Activated T-cell treated with anti-CD3 and anti-CD28 coated beads, Interleukin-2, amount 50 U/mL, for 72 hours (primary cell): Measurements from ENCODE around the gene MICALL2. TPM values are rescaled to one million over a fixed set of nuclear protein-coding genes. Genes with fewer than 3 reads are reported as not detected.

Experiments used
- ATAC-seq, 2 donors: fragments of 150-1000 bp; cut with Tn5 transposase; replicated peaks in 1 of 2; 2 replicates each; pipeline ENCODE4 v1.10.0; 2021; ENCODE audit warnings: moderate library complexity in 2 of 2, mild to moderate bottlenecking in 1 of 2
- DNase-seq, 2 donors: peaks; one replicate each; pipeline ENCODE4 v3.0.0; 2021 to 2022; ENCODE audit warnings: mixed read lengths in 1 of 2
- H3K27ac Mint-ChIP-seq: one replicate; pipeline ENCODE4 v1.8.0; 2022; ENCODE audit warnings: mild to moderate bottlenecking, moderate library complexity, mixed read lengths
- H3K27me3 Mint-ChIP-seq: one replicate; pipeline ENCODE4 v1.8.0; 2022; ENCODE audit warnings: low read depth, mixed read lengths
- H3K36me3 Mint-ChIP-seq, 2 donors: one replicate each; pipeline ENCODE4 v1.8.0; 2022; ENCODE audit warnings: mixed read lengths in 2 of 2, mild to moderate bottlenecking in 1 of 2; ENCODE audit not compliant: insufficient read depth in 2 of 2
- H3K4me1 Mint-ChIP-seq: one replicate; pipeline ENCODE4 v1.8.0; 2022; ENCODE audit warnings: low read depth, mixed read lengths
- H3K4me3 Mint-ChIP-seq, 2 donors: one replicate each; pipeline ENCODE4 v1.8.0; 2022; ENCODE audit warnings: mild to moderate bottlenecking in 2 of 2, mixed read lengths in 2 of 2, moderate library complexity in 2 of 2
- H3K9me3 Mint-ChIP-seq, 2 donors: one replicate each; pipeline ENCODE4 v1.8.0; 2022; ENCODE audit warnings: mixed read lengths in 2 of 2
- total RNA-seq, 2 donors: library from RNA; stranded (reverse); gene quantifications; one replicate each; pipeline ENCODE4 v1.2.3, GENCODE V29; 2022

The MICALL2 gene
- total RNA-seq, 2 donors from 2014 or later, result 3.5 to 3.7 TPM

- Mint-ChIP-seq H3K27me3 (no peaks in the 10 kb centered on the region), H3K27ac (no peak overlapping the region), H3K36me3 (no peaks in the 10 kb centered on the region), H3K9me3 (no peaks in the 10 kb centered on the region), H3K4me1 (no peaks in the 10 kb centered on the region), H3K4me3 (no peak overlapping the region)
- DNase-seq (no peak), ATAC-seq (no peak)
These were observed 21.1 kb downstream of the MICALL2 start for GRCh38 chr7:1438208-1438607.

GRCh38 chr7:1437155-1437880 lies 22.0 kb downstream of the MICALL2 start:
- Mint-ChIP-seq H3K4me3 (no peak overlapping the region), H3K36me3 (no peaks in the 10 kb centered on the region), H3K9me3 (no peaks in the 10 kb centered on the region)

GRCh38 chr7:1436608-1437007 lies 22.7 kb downstream of the MICALL2 start:
- H3K4me3 Mint-ChIP-seq, result no peak overlapping the region
- DNase-seq (no peak), ATAC-seq (no peak)
- peaks cover 9% of the 10 kb centered on the region for H3K4me1 Mint-ChIP-seq
- no peaks in the 10 kb centered on the region for H3K9me3 Mint-ChIP-seq
- H3K27me3 Mint-ChIP-seq, result peaks cover 7% of the 10 kb centered on the region
- no peaks in the 10 kb centered on the region for H3K36me3 Mint-ChIP-seq
- H3K27ac Mint-ChIP-seq, result no peak overlapping the region

More at GRCh38 chr7:1437155-1437880, 22.0 kb downstream of the MICALL2 start:
- Mint-ChIP-seq H3K4me1 (peaks cover 7% of the 10 kb centered on the region), H3K27ac (no peak overlapping the region), H3K27me3 (peaks cover 4% of the 10 kb centered on the region)
- ATAC-seq, result no peak
- DNase-seq, result no peak

- DNase-seq (no peak), ATAC-seq (no peak)
- Mint-ChIP-seq H3K36me3 (no peaks in the 10 kb centered on the region), H3K4me3 (no peak overlapping the region), H3K27me3 (peaks cover 7% of the 10 kb centered on the region), H3K4me1 (peaks cover 9% of the 10 kb centered on the region), H3K9me3 (no peaks in the 10 kb centered on the region), H3K27ac (no peak overlapping the region)
These were observed 24.2 kb downstream of the MICALL2 start for GRCh38 chr7:1434891-1435670.

GRCh38 chr7:1434165-1434718 lies 25.0 kb downstream of the MICALL2 start:
- Mint-ChIP-seq H3K27ac (no peak overlapping the region), H3K36me3 (no peaks in the 10 kb centered on the region), H3K27me3 (peaks cover 7% of the 10 kb centered on the region), H3K4me1 (peaks cover 9% of the 10 kb centered on the region), H3K4me3 (no peak overlapping the region), H3K9me3 (no peaks in the 10 kb centered on the region)
- no peak for ATAC-seq
- DNase-seq, result no peak

GRCh38 chr7:1433128-1433920 lies 25.9 kb downstream of the MICALL2 start:
- H3K9me3 Mint-ChIP-seq, result no peaks in the 10 kb centered on the region
- H3K36me3 Mint-ChIP-seq, result no peaks in the 10 kb centered on the region
- DNase-seq (no peak), ATAC-seq (no peak)
- H3K27ac Mint-ChIP-seq, result no peak overlapping the region
- H3K4me1 Mint-ChIP-seq, result peaks cover 9% of the 10 kb centered on the region
- no peak overlapping the region for H3K4me3 Mint-ChIP-seq
- H3K27me3 Mint-ChIP-seq, result peaks cover 7% of the 10 kb centered on the region

GRCh38 chr7:1432411-1433082 lies 26.7 kb downstream of the MICALL2 start:
- H3K4me3 Mint-ChIP-seq, result peak overlapping the region in 1 of 2 donors; percentile 34
- peaks cover 9% of the 10 kb centered on the region for H3K4me1 Mint-ChIP-seq
- peaks cover 7% of the 10 kb centered on the region for H3K27me3 Mint-ChIP-seq
- no peak overlapping the region for H3K27ac Mint-ChIP-seq
- peak; percentile 79 to 85 for DNase-seq
- H3K9me3 Mint-ChIP-seq, result no peaks in the 10 kb centered on the region
- no peaks in the 10 kb centered on the region for H3K36me3 Mint-ChIP-seq
- ATAC-seq, result peak; percentile 79 to 83

- Mint-ChIP-seq H3K27me3 (peaks cover 7% of the 10 kb centered on the region), H3K27ac (no peak overlapping the region), H3K4me1 (peaks cover 9% of the 10 kb centered on the region), H3K9me3 (no peaks in the 10 kb centered on the region), H3K36me3 (no peaks in the 10 kb centered on the region), H3K4me3 (no peak overlapping the region)
- ATAC-seq (peak in 1 of 2 donors; percentile 18), DNase-seq (no peak)
These were observed 27.5 kb downstream of the MICALL2 start for GRCh38 chr7:1431634-1432380.

- H3K27ac Mint-ChIP-seq, result no peak overlapping the region
- peaks cover 9% of the 10 kb centered on the region for H3K4me1 Mint-ChIP-seq
- H3K27me3 Mint-ChIP-seq, result peaks cover 7% of the 10 kb centered on the region
- no peak overlapping the region for H3K4me3 Mint-ChIP-seq
- DNase-seq (no peak), ATAC-seq (no peak)
- H3K9me3 Mint-ChIP-seq, result no peaks in the 10 kb centered on the region
- H3K36me3 Mint-ChIP-seq, result no peaks in the 10 kb centered on the region
These were observed 28.0 kb downstream of the MICALL2 start for GRCh38 chr7:1431226-1431625.

- Mint-ChIP-seq H3K36me3 (no peaks in the 10 kb centered on the region), H3K4me1 (peaks cover 9% of the 10 kb centered on the region), H3K27ac (no peak overlapping the region), H3K4me3 (no peak overlapping the region), H3K9me3 (no peaks in the 10 kb centered on the region), H3K27me3 (peaks cover 7% of the 10 kb centered on the region)
- no peak for DNase-seq
- ATAC-seq, result no peak
These were observed 29.0 kb downstream of the MICALL2 start for GRCh38 chr7:1430056-1430845.

- DNase-seq, result no peak
- H3K4me1 Mint-ChIP-seq, result peaks cover 9% of the 10 kb centered on the region
- no peaks in the 10 kb centered on the region for H3K36me3 Mint-ChIP-seq
- no peak overlapping the region for H3K4me3 Mint-ChIP-seq
- H3K9me3 Mint-ChIP-seq, result no peaks in the 10 kb centered on the region
- no peak overlapping the region for H3K27ac Mint-ChIP-seq
- peaks cover 13% of the 10 kb centered on the region for H3K27me3 Mint-ChIP-seq
- no peak for ATAC-seq
These were observed 30.2 kb downstream of the MICALL2 start for GRCh38 chr7:1428941-1429501.
